GM20000 (cell line): Measurements from ENCODE around the gene KAZN.

Source experiments
- DNase-seq: peaks from one replicate; pipeline ENCODE4 v3.0.0; 2012; ENCODE audit warnings: low spot score
- TF ChIP-seq, protein P1 (sequence below): IDR thresholded peaks from 2 replicates; pipeline ENCODE4 v1.5.1; 2012; ENCODE audit warnings: mild to moderate bottlenecking, control low read depth; ENCODE audit errors: extremely low read depth, missing control alignments

Gene KAZN

DNA sequence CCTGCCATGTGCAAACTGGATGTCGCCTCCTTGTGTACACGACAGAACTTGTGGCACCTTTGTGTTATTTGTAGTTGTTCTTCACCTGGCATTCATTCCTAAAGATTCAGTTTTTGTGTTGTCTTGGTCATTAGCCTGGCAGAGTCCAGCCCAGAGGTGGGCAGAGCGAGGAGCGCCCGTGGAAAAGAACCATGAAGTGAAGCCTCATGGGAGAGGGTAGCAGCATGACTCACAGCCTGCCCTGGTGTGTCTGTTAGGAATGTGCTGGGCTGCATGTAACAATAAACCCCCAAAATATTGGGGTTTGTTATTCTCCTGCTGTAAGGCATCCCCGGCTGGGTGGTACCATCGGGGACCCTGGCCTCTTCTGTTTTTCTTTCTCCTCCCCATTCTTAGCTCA lies 430.1 kb downstream of the KAZN start:
- TF ChIP-seq, protein P1, sequence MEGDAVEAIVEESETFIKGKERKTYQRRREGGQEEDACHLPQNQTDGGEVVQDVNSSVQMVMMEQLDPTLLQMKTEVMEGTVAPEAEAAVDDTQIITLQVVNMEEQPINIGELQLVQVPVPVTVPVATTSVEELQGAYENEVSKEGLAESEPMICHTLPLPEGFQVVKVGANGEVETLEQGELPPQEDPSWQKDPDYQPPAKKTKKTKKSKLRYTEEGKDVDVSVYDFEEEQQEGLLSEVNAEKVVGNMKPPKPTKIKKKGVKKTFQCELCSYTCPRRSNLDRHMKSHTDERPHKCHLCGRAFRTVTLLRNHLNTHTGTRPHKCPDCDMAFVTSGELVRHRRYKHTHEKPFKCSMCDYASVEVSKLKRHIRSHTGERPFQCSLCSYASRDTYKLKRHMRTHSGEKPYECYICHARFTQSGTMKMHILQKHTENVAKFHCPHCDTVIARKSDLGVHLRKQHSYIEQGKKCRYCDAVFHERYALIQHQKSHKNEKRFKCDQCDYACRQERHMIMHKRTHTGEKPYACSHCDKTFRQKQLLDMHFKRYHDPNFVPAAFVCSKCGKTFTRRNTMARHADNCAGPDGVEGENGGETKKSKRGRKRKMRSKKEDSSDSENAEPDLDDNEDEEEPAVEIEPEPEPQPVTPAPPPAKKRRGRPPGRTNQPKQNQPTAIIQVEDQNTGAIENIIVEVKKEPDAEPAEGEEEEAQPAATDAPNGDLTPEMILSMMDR, result no peak
- no peak for DNase-seq

DNA sequence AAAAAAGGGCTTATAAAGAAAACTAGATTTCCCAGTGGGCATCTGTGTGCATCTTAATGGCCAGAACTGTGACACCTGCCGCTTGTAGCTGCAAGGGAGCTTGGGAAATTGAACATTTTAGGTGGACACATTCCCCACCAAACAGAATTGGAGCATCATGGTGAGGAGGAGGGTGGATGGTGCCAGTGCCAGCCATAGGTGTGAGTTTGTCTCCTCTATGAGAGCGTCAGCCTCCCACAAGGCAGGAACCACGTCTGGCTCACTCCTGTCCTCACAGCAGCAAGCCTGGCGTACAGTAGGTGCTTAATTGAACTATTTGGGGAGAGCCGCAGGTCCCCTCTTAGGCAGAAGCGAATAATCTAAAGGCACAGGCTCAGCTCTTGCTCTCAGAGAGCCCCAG lies 430.6 kb downstream of the KAZN start:
- DNase-seq, result no peak
- TF ChIP-seq, protein P1, result no peak

DNA sequence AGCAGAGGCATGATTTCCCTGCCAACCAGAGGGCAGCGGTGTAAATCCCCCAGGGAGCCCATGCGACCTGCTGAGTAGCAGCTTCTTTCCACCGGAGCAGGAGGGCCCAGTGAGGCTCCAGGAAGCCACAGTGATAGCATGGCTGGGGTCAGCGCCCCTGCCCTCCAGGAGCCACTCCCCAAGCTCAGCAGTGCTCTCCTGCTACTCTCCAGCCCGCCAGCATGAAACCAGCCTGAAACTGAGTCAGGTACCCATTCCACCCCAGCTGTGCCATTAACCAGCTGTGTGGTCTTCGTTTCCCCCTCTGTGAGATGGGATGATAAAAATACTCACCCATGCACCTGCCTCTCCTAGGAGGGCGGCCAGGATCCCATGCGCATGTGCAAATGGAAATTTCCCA lies 431.3 kb downstream of the KAZN start:
- DNase-seq, result no peak

DNA sequence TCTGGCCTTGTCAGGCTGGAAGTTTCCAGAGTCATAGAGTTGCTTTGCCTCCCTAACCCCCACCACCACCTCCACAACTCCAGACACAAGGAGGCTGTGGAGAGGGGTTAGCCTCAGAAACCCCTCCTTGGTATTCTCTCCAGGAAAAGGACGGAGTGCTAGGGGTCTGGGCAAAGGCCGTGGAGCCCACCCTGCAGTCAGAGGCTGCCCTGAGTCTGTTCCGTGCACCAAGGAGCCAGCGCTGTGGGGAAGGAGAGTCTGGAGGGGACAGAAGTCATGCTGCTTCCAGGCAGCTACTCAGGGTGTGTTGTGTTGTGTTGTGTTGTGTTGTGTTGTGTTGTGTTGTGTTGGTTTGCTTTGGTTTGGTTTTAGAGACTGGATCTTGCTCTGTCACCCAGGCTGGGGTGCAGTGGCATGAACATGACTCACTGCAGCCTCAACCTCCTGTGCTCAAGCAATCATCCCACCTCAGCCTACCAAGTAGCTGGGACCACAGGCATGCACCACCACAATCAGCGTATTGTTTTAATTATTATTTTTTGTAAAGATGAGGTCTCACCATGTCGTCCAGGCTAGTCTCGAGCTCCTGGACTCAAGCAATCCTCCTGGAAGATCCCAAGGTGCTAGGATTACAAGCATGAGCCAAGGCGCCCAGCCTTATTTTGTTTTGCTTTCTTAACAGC lies 432.9 kb downstream of the KAZN start:
- TF ChIP-seq, protein P1, result no peak
- no peak for DNase-seq

More for the DNA sequence above, 431.3 kb downstream of the KAZN start:
- TF ChIP-seq, protein P1, result no peak

DNA sequence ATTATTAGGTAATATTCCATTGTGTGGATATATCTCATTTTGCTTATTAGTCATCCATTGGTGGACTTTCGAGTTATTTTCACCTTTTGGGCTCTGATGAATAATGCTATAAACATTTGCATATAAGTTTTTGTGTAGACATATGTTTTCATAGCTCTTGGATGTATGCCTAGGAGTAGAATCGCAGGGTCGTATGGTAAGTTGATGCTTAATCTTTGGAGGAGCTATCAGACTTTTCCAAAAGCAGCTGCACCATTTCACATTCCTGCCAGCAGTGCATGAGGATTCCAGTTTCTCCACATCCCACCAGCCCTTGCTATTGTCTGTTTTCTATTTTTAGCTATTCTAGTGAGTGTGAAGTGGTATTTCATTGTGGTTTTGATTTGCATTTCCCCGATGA lies 434.8 kb downstream of the KAZN start:
- TF ChIP-seq, protein P1, result no peak

DNA sequence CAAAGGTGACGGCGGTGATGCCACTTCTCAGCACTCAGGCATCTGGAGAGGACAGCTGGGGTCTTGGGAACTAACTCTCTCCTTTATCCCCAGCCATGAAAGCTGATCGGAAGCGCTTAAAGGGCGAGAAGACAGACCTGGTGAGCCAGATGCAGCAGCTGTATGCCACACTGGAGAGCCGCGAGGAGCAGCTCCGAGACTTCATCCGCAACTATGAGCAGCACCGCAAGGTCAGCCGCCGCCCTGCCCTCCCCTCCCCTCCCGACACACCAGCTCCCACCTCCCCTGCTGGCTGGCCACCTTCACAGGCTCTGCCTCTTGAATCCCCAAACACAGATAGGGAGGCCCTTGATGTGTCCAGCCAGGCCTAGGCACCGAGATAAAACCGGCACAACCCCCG lies 436.2 kb downstream of the KAZN start:
- no peak for DNase-seq
- TF ChIP-seq, protein P1, result no peak

More for the DNA sequence above, 434.8 kb downstream of the KAZN start:
- DNase-seq, result no peak

DNA sequence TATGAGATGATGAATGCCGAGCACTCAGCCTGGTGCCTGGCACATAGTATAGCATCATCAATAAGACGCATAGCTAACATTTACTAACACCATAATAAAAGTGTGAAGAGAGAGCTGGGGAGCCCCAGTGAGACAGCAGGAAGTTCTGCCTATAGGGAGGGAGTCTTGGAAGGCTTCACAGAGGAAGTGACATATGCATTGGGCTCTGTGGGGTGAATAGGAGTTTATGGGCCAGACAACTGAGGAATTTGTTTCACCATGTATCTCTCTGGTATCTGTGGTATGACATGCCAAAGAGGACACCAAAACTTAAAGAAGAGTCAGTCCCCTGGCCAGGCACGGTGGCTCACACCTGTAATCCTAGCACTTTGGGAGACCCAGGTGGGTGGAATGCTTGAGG lies 436.8 kb downstream of the KAZN start:
- TF ChIP-seq, protein P1, result no peak
- no peak for DNase-seq
